Measurements from ENCODE around the gene ELL.

GRCh38 chr19:18529782-18530181 is 7.9 kb upstream of the ELL start:
- TF ChIP-seq CTCF (IDR thresholded peaks at IDR 0.05) (no peak), POLR2A (IDR thresholded peaks at IDR 0.05) (no peak)
